Fibroblast of skin of right biceps (primary cell): ENCODE data around the gene SIRPA.
A peak's percentile ranks its signal among the peaks of the same experiment; 100 is the strongest.

Experiments
- DNase-seq: peaks from one replicate; pipeline ENCODE4 v3.0.0-alpha.2; 2013

Gene SIRPA

GRCh38 chr20:1890469-1891262, 4.5 kb upstream of the SIRPA start:
- DNase-seq, result no peak

DNA sequence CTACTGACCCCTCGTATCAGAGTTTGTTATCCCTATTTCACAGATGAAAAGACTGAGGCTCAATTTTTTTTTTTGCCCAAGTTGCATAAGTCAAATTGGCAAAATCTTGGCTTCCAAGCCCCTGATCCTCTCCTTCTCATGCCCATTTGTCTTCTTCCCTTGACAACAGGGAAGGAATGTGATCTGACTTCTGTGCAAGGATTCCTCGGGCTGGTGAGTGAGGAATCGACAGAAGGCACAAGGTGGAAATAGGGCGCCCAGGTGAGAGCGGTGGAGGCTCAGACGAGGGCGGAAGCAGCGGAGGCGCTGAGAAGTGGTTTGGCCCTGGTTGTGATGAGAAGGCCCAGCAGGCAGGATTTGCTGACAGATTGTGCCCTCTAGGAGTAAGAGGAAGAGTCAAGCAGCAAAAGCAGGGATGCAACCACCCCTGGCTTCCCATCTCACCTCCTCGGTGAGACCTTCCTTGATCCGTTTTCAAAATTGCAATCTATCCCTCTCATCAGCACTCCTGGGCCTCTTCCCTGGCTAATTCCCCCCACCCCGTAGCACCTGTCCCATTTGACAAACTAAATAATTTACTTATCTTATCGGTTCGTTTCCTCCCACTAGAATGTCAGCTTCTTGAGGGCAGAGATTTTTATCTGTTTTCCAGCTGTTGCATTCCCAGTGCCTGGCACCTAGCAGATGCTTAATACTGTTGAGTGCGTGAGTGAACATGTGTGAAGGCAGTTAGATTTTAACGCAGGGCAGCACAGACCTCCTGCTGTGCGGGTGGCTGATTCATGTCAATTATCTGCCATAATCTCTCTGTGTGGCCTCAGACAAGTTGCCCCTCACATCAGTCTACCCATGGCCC, 3.7 kb upstream of the SIRPA start:
- DNase-seq, result no peak

DNA sequence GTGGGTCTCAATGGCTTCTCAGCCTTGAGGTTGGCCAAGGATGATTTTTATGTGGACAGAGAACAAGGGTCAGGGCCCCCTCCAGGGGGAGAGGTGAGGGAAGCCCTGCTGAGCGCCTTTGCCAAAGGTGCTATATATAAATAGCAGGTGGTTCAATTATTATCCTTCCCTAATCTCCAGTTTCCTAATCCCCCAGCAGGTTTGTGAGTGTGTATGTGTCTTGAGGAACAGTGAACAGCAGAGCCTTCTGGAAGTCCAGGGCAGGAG, 3.2 kb upstream of the SIRPA start:
- DNase-seq, result no peak

DNA sequence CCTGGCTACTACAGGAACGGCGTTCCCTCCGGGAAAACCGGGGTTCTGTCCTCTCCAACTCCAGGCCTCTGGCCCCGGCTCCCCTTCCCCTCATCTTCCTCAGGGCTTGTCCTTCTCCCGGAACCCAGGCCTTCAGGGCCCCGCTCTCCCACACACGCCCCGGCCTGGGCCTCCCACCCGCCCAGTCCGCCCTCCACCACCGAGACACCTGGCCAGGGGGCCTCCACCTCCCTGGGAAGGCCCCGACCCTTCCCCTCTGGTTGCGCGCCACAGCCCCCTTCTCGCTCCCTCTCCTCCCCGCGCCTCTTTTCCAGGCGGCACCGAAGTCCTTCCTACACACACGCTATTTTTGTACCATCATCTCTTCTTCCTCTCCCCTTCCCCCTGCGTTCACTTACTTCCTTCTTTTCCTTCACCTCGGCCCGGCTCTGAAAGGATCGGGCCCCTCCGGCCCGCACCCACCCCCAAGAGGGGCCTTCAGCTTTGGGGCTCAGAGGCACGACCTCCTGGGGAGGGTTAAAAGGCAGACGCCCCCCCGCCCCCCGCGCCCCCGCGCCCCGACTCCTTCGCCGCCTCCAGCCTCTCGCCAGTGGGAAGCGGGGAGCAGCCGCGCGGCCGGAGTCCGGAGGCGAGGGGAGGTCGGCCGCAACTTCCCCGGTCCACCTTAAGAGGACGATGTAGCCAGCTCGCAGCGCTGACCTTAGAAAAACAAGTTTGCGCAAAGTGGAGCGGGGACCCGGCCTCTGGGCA, 1.3 kb upstream of the SIRPA start:
- DNase-seq, result peak; percentile 20

DNA sequence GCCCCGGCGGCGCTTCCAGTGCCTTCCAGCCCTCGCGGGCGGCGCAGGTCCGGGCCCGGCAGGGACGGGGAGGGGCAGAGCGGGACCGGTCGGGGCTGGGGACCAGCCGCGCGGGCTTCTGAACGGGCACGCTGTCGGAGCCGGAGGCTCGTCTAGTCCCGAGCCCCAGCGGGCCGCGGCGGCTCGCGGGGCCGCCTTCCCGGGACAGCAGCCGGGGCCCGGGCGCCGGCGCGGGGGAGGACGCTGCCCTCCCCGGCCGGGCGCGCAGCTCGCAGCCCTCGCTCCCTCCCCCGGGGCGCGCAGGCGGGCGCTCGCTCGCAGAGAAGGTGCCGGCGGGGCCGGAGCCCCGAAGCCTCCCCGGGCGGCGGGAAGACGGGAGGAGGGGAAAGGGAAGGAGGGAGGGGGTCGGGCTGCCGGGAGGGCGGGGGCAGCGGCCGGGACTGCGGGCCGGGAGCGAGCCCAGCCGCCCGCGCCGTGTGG, 696 bp upstream of the SIRPA start:
- peak; percentile 67 for DNase-seq

- peak; percentile 11 for DNase-seq
These were observed 672 bp downstream of the SIRPA start for GRCh38 chr20:1895674-1896483.

DNA sequence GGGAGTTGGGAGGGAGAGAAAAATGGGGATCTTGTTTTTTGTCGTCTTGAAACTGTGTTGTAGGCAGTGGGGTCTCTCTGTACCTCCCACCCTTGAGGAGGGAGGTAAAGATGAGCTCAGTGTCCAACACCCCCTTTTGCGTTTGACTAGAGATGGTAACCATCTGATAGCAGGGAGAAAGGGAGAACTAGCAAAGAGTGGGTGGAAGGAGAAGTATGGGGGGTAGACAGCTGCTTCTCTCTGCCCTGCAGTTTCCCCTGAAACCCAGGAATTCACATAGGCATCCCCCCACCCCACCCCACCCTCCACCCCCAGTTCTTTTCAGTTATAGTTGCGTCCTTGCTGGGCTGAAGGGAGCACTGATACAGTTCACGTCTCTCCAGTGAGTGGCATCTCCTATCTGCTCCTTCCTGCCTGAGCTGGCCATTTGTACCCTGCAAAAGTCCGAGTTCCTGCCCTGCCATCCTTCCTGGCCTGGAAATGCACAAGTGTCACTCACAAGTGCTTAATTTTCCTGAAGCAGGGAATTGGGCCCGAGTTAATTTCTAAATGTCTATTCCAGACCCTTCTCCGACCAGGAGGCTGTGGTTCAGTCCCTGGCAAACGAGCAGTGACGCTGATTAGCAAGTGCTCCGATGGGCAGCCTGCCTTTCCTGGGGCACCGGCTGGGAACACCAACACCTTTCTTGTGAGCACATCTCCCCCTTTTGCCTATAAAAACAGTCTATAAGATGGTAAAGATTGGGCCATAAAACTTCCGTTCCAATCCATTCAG, 1.5 kb downstream of the SIRPA start:
- no peak for DNase-seq

DNA sequence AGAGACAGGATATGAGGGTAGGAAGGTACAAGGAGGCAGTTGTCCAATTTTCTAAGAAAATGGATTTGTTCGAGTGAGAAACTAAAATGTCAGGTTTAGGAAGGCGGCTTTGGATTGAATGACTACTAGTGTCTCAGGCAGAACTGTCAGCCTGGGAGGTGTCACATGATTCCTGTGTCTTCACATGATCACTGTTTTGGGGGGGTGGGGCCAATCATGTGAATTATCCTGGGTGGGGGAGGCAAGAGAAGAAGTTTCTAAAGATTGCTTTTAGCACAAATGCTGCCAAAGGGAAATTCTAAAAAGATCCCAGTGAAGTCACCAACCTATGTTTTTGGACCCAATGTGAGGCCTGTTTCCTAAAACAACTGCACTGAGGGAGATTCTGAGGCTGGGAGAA, 2.3 kb downstream of the SIRPA start:
- DNase-seq, result peak; percentile 41

DNA sequence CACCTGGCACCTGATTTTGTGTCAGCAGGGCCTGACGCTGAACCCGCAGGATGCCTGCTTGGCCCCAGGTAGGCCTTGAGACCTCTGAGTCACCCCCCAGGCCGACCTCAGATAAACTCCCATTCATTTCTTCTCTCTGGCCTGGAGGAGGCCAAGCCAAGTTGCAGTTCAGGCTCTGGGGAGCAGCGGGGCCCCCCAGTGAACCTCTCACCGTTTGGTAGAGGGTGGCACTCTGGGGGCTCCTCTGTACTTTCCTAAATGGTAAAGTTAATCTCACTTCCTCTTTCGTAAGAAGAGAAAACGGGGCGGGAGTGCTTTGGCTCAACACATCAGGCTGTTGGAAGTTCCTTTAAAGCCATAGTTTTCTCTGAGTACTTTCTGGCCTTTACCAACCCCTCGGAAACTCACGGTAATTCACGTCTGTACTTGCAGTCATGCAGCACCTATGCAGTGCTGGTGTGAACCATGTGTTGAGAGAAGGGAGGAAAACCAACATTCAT, 2.8 kb downstream of the SIRPA start:
- DNase-seq, result peak; percentile 13

DNA sequence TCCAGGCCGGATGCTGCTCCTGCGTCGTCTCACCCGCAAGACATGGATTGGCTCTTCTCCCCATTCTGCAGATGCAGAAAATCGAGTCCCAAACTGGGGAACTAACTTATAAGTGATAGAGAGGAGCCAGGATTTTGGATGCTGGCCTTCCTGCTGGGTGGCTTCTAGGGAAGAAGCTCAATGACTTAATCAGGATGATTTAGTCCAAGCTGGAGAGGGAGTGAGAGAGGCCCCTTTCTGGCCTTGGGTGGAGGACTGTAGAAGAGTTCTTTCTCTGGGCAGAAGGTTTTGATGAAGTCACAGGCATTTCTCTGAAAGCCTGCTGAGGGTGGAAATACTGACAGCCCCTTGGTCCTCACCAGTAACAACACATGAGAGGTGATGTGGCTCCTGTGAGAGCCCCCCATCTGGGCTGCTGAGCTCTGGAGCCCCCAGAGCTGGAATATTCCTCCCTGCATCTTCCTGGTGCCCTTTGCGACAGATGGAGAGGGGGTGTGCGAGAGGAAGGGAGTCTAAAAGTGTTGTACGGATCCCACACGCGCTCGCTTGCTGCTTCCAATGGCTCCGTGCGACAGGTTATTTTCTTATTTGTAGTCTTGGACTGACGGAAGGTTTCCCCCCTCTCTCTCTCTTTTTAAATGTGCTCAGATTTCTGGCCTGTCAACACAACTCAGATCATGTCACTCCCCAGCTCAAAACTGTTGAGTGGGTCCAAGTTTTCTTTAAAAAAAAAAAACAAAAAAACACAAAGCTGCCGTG, 3.5 kb downstream of the SIRPA start:
- no peak for DNase-seq

DNA sequence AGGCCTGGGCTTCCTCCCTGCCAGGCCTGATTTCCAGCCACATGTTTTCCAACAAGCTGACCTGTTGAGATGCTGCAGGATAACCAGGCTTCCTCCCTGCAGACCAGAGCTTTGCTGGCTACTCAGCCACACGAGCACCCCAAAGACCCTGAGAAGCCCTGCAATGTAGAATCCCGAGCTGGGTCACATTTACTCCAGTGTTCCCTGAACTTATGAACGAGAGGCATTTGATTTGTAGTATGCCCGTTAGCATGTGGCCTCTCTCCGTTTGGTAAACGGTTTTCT, 4.0 kb downstream of the SIRPA start:
- DNase-seq, result no peak

DNA sequence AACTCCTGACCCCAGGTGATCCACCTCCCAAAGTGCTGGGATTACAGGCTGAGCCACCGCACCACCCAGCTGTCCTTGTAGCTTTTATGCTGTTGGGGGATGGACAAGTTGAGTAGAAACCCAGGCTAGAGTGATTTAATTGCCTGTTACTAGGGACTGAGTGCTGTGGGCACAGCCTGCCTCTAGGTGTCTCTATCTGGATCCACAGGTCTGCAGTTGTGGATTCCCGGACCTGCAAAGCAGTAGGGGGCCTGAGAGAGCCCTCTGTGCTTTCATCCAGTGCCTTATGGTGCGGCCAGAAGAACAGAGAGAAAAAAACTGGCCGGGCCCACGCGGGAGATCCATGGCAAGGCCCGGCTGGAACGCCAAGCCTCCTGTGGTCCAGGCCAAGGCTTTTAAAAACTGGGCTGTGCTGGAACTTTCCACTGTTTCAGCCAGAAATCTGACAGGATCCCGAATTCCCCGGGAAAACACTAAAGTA, 5.2 kb downstream of the SIRPA start:
- peak; percentile 82 for DNase-seq

DNA sequence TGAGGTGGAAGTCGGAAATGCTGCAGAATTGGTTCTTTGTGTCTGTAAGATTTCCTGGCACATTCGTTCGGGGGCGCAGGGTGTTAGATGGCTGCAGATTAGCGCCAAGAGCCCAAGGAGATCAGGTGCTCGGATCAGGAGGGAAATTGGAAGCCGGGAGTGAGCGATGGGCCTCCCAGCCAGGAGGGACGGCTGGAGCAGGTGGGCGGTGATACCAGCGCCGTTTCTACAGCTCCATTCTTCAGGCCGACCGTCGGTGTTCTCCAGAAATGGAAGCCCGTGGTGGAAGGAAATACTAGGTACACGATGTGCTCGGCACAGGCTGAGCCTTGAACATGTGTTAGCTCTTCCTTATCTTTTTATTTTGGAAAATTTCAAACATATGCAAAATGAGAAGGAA, 6.5 kb downstream of the SIRPA start:
- no peak for DNase-seq

DNA sequence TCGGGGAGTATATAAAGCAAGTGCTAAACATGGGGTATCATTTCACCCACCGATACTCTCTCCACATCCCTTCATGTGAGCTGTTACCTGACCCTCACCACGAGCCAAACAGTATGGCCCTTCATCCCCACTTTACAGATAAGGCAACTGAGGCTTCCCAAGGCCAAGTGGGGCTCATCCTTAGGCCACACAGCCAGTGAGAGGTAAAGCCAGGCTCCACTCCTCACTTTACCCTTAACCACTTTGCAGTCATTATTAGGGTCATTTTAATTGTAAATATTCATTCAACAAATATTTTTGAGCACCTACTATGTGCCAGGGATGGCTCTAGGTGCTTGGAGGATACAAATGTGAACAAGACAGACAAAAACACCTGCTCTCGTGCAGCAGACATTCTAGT, 7.0 kb downstream of the SIRPA start:
- DNase-seq, result no peak

- no peak for DNase-seq
These were observed 8.9 kb downstream of the SIRPA start for GRCh38 chr20:1904135-1904534.

- DNase-seq, result no peak
These were observed 9.8 kb downstream of the SIRPA start for GRCh38 chr20:1905009-1905408.

DNA sequence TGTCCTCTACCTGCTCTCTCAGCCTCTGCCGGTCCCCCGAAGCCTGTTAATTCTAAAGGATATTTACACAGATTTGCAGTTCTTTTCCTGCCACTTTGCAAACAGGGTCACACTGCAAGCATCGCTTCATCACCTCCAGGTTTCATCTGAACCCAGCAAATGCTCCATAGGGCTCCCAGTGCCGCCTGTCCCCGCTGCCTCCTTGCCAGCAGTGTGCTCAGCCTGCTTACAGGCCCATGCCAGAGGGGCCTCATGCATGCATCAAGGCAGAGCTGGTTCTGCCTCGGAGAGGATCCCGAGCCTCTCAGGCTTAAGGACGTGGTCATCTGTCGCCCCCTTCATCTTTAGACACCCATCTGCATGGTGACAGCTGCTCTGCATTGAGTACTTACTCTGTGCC, 10.5 kb downstream of the SIRPA start:
- DNase-seq, result no peak

- DNase-seq, result no peak
These were observed 11.3 kb downstream of the SIRPA start for GRCh38 chr20:1906361-1907051.

DNA sequence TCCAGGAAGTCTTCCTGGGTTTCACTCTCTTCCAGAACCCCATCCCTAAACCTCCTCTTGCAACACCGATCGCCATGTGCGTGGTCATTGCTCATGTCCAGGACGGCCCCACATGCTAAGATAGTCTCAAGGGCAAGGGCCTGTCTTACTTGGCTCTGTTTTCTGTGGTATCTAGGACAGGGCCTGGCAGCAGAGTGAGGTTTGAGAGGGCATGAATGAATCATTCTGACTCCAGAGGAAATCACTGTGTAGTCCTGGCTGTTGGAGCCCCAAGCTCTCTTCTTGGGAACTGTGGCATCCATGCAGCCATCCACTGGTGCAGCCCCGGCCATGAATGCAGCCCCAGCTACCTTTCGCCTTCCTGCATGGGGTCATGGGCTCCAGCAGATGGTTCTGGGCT, 12.4 kb downstream of the SIRPA start:
- DNase-seq, result no peak

DNA sequence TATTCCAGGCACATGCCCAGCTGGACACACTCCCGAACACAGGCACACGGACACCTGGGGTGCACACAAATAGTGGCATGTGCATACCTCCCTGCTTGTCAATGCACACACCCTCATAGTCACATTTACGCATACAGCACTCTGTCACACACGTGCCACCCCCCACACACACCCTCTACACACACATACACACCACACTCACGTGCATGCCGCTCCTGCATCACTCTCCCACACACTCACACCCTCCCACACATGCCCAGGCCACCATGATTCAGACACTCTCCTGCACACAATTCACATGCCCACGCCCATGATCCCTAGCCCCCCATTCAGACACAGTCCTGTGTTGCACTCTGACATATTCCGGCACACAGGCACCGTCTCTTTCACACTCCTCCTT, 13.0 kb downstream of the SIRPA start:
- no peak for DNase-seq
